ENCODE measurements around the gene ZNF70.

- no peak for TF ChIP-seq EZH2 (IDR thresholded peaks at IDR 0.05)
- TF ChIP-seq POLR2AphosphoS5 (IDR thresholded peaks at IDR 0.05; ENCODE audit: borderline replicate concordance, low read depth, low read length): peak; percentile 87
- TF ChIP-seq FOXP2 (optimal IDR thresholded peaks at IDR 0.05; ENCODE audit: control extremely low read depth, extremely low read length, insufficient read depth): no peak
These were observed 17.0 kb upstream of the ZNF70 start, which contains the start of gene CHCHD10 for GRCh38 chr22:23767673-23768548.
